GM23248 (cell line): ENCODE data around the gene RPS19. TPM values are rescaled to one million over a fixed set of nuclear protein-coding genes. Genes with fewer than 3 reads are reported as not detected.

ENCODE experiments used
- DNase-seq: peaks from one replicate; pipeline ENCODE4 v3.0.0-alpha.2; 2015
- H2AFZ ChIP-seq: fragments of 200-600 bp; sonication (generic); 2 replicates; pipeline ENCODE4 v1.6.1; 2016; ENCODE audit warnings: antibody characterized with exemption
- H3F3A ChIP-seq: fragments of 200-600 bp; sonication (generic); 2 replicates; pipeline ENCODE4 v1.6.1; 2016; ENCODE audit warnings: mild to moderate bottlenecking, antibody characterized with exemption, mixed run types; ENCODE audit not compliant: insufficient read depth
- H3K27ac ChIP-seq: fragments of 200-600 bp; sonication (generic); 2 replicates; pipeline ENCODE4 v1.5.1; 2016; ENCODE audit warnings: mild to moderate bottlenecking
- H3K27me3 ChIP-seq: fragments of 200-600 bp; sonication (generic); replicated peaks from 2 replicates; pipeline ENCODE4 v1.6.1; 2016; ENCODE audit warnings: mild to moderate bottlenecking; ENCODE audit not compliant: insufficient read depth
- H3K36me3 ChIP-seq: fragments of 200-600 bp; sonication (generic); 2 replicates; pipeline ENCODE4 v1.6.1; 2016; ENCODE audit warnings: low read depth, mild to moderate bottlenecking
- H3K4me1 ChIP-seq: fragments of 200-600 bp; sonication (generic); 2 replicates; pipeline ENCODE4 v1.6.1; 2016; ENCODE audit warnings: mild to moderate bottlenecking; ENCODE audit not compliant: insufficient read depth
- H3K4me2 ChIP-seq: fragments of 200-600 bp; sonication (generic); one replicate; pipeline ENCODE4 v1.6.1; 2016; ENCODE audit warnings: mild to moderate bottlenecking; ENCODE audit not compliant: unreplicated experiment
- H3K4me3 ChIP-seq: fragments of 200-600 bp; sonication (generic); 2 replicates; pipeline ENCODE4 v1.5.1; 2016; ENCODE audit warnings: mild to moderate bottlenecking
- H3K79me2 ChIP-seq: fragments of 200-600 bp; sonication (generic); 2 replicates; pipeline ENCODE4 v1.6.1; 2016; ENCODE audit warnings: mild to moderate bottlenecking; ENCODE audit not compliant: insufficient read depth
- H3K9ac ChIP-seq: fragments of 200-600 bp; sonication (generic); 2 replicates; pipeline ENCODE4 v1.6.1; 2016; ENCODE audit warnings: mild to moderate bottlenecking
- H3K9me2 ChIP-seq: fragments of 200-600 bp; sonication (generic); 2 replicates; pipeline ENCODE4 v1.6.1; 2016; ENCODE audit warnings: mixed run types, mild to moderate bottlenecking, moderate library complexity; ENCODE audit not compliant: insufficient read depth
- H3K9me3 ChIP-seq: fragments of 200-600 bp; sonication (generic); one replicate; pipeline ENCODE4 v1.6.1; 2017; ENCODE audit warnings: low read depth
- H4K20me1 ChIP-seq: fragments of 200-600 bp; sonication (generic); 2 replicates; pipeline ENCODE4 v1.6.0; 2016; ENCODE audit not compliant: insufficient read depth
- EZH2 ChIP-seq: fragments of 200-600 bp; sonication (generic); IDR thresholded peaks from 2 replicates; pipeline ENCODE4 v1.6.1; 2018; ENCODE audit warnings: antibody characterized with exemption, mild to moderate bottlenecking; ENCODE audit not compliant: insufficient read depth, poor library complexity, severe bottlenecking
- EZH2phosphoT487 ChIP-seq: fragments of 200-600 bp; sonication (generic); IDR thresholded peaks from 2 replicates; pipeline ENCODE4 v1.6.1; 2018; ENCODE audit warnings: antibody characterized with exemption, moderate library complexity, mild to moderate bottlenecking, low read depth; ENCODE audit not compliant: insufficient read depth
- WGBS, 2 experiments: methylation state at CpG; one replicate each; pipeline ENCODE4 v1.1.6; 2015 to 2017; ENCODE audit warnings: low lambda C conversion rate in 2 of 2, low coverage in 1 of 2; ENCODE audit errors: missing lambda C conversion rate in 2 of 2; 5-methylcytosine and 5-hydroxymethylcytosine counted together
- in situ Hi-C: fragments of 300-500 bp; cut with MboI; formaldehyde crosslinking; loops from 2 replicates; pipeline ENCODE4 v1.15.0; 2020
- polyA plus RNA-seq: library from polyadenylated mRNA; unstranded; fragments of >200 nt; fragmentation: Nextera tagmentation; extraction: Ambion mirVana; gene quantifications from 2 replicates; pipeline ENCODE4 v1.2.1, GENCODE V29; 2016
- total RNA-seq: library from RNA; depleted of rRNA; stranded (reverse); fragments of >200 nt; shearing (Covaris generic); gene quantifications from 2 replicates; pipeline ENCODE4 v1.2.3, GENCODE V29; 2014

RPS19 gene
- total and polyA plus RNA-seq, 2 experiments from 2014 or later = 881 to 2,316 TPM

GRCh38 chr19:41886761-41887710 is 27.0 kb downstream of the RPS19 start:
- no peak for DNase-seq
- WGBS, 2 experiments = 81 to 82% methylated on average over 12 to 13 of the region's 13 CpGs
- in situ Hi-C loops = no loop called here
- H3K9me2 ChIP-seq = no peaks in the 10 kb centered on the region
- H3F3A ChIP-seq = peaks cover 11% of the 10 kb centered on the region
- no peaks in the 10 kb centered on the region for H3K9me3 ChIP-seq
- H3K36me3 ChIP-seq = no peaks in the 10 kb centered on the region; the same call in 1 of the 2 replicates
- peaks cover 69% of the 10 kb centered on the region for H3K79me2 ChIP-seq
- no peaks in the 10 kb centered on the region for H4K20me1 ChIP-seq
- 0 out of 2 replicates have a peak overlapping the region, but pooled peaks have one; percentile 18 for H3K9ac ChIP-seq
- no peak overlapping the region for H3K27ac ChIP-seq
- peak overlapping the region; percentile 42 for H3K4me2 ChIP-seq
- H3K27me3 ChIP-seq = no peaks in the 10 kb centered on the region
- H2AFZ ChIP-seq = no peak overlapping the region
- H3K4me3 ChIP-seq = no peak overlapping the region
- TF ChIP-seq EZH2phosphoT487 (no peak), EZH2 (no peak)
- peaks cover 11% of the 10 kb centered on the region for H3K4me1 ChIP-seq

DNA sequence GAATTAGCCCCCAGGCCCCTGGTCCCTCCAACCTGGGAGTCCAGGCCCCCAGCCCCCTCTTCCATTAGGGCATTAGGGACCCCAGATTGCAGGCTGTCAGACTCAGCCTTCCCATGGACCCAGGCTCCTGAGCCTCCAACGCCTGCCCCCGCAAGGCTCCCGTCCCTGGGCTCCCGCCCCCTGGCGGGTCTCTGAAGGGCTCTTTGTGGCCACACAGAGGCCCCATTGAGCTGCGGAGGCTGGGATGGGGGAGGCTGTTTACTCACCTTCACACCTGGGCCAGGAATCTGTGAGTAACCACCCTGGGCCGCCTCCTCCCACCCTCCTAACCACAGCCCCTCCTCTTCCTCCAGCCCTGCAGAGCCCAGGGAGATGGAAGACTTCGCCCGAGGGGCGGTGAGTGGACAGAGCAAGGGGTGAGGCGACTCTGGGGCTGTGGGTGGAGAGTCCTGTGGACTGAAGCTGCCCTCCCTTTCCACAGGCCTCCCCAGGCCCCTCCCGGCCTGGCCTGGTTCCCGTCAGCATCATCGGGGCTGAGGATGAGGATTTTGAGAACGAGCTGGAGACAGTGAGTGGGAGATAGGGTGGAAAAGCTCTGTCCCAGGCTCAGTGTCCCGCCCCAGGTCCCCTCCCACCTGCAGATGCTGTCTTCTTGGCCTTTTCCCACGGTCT is 27.8 kb downstream of the RPS19 start:
- H2AFZ ChIP-seq = no peak overlapping the region
- no peaks in the 10 kb centered on the region; the same call in 1 of the 2 replicates for H3K36me3 ChIP-seq
- H3K9me2 ChIP-seq = no peaks in the 10 kb centered on the region
- TF ChIP-seq EZH2phosphoT487 (no peak), EZH2 (no peak)
- no peaks in the 10 kb centered on the region for H3K9me3 ChIP-seq
- H3K4me2 ChIP-seq = no peak overlapping the region
- in situ Hi-C loops = no loop called here
- no peak overlapping the region for H3K27ac ChIP-seq
- H3K27me3 ChIP-seq = no peaks in the 10 kb centered on the region
- H3K79me2 ChIP-seq = peaks cover 69% of the 10 kb centered on the region
- WGBS, 2 experiments = 66 to 72% methylated on average over 14 to 16 of the region's 17 CpGs
- peaks cover 6% of the 10 kb centered on the region; the same call in 1 of the 2 replicates for H3F3A ChIP-seq
- H4K20me1 ChIP-seq = no peaks in the 10 kb centered on the region
- H3K9ac ChIP-seq = no peak overlapping the region
- no peak overlapping the region for H3K4me3 ChIP-seq
- peak; percentile 49 for DNase-seq
- H3K4me1 ChIP-seq = peaks cover 11% of the 10 kb centered on the region

DNA sequence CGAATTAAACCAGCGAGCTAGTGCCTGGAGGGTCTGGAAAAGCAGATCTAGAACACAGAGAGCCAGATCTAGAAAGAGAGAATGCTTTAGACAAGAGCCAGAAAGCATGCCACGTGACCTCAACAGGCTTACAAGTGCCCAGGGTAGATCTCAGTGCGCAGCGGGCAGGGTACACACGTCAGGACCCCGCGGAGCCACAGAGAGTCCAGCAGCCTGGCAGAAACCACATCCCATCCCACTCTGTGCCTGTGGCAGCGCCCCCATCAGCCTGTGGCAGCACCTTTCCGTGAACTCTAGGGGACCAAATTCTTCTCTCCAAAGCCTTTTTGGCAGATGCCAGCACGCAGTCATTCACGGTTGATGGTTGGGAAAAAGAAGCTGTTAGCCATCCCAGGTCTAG is 28.9 kb downstream of the RPS19 start:
- in situ Hi-C loops = no loop called here
- peaks cover 69% of the 10 kb centered on the region for H3K79me2 ChIP-seq
- H3K4me3 ChIP-seq = no peak overlapping the region
- 90 to 91% methylated on average over 12 of the region's 12 CpGs for WGBS, 2 experiments
- peaks cover 11% of the 10 kb centered on the region for H3K4me1 ChIP-seq
- no peaks in the 10 kb centered on the region for H3K27me3 ChIP-seq
- no peak overlapping the region for H3K27ac ChIP-seq
- H3K9me2 ChIP-seq = no peaks in the 10 kb centered on the region
- no peaks in the 10 kb centered on the region for H4K20me1 ChIP-seq
- no peak for TF ChIP-seq EZH2
- no peak for TF ChIP-seq EZH2phosphoT487
- no peak overlapping the region for H3K4me2 ChIP-seq
- H3K36me3 ChIP-seq = no peaks in the 10 kb centered on the region; the same call in 1 of the 2 replicates
- H3K9ac ChIP-seq = no peak overlapping the region
- no peak for DNase-seq
- no peaks in the 10 kb centered on the region for H3K9me3 ChIP-seq
- no peaks in the 10 kb centered on the region; the same call in 1 of the 2 replicates for H3F3A ChIP-seq
- H2AFZ ChIP-seq = no peak overlapping the region

DNA sequence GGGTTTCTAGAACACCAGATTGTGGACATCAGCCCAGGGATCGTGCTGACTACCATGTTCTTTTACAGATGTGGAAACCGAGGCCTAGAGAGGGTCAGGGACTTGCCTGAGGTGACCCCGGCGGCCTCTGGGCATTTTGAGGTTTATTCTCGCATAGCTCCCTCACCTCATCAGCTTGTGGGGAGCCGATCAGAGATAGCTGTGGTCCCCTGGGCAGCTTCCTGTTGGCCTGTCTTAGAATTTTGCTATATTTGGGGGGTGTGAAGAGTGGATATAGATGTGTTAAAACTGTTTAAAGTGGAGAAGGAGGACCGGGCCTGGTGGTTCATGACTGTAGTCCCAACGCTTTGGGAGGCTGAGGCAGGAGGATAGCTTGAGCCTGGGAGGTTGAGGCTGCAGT is 29.8 kb downstream of the RPS19 start:
- H3K27me3 ChIP-seq = no peaks in the 10 kb centered on the region
- in situ Hi-C loops = no loop called here
- 84 to 87% methylated on average over 8 of the region's 8 CpGs for WGBS, 2 experiments
- H3K79me2 ChIP-seq = peaks cover 62% of the 10 kb centered on the region
- no peaks in the 10 kb centered on the region; the same call in 1 of the 2 replicates for H3K36me3 ChIP-seq
- no peaks in the 10 kb centered on the region; the same call in 1 of the 2 replicates for H3F3A ChIP-seq
- no peak for DNase-seq
- TF ChIP-seq EZH2phosphoT487 (no peak), EZH2 (no peak)
- H3K4me3 ChIP-seq = no peak overlapping the region
- H2AFZ ChIP-seq = no peak overlapping the region
- no peak overlapping the region for H3K27ac ChIP-seq
- H3K4me2 ChIP-seq = no peak overlapping the region
- H3K9ac ChIP-seq = no peak overlapping the region
- no peaks in the 10 kb centered on the region for H4K20me1 ChIP-seq
- H3K9me3 ChIP-seq = no peaks in the 10 kb centered on the region
- H3K4me1 ChIP-seq = peaks cover 9% of the 10 kb centered on the region
- H3K9me2 ChIP-seq = no peaks in the 10 kb centered on the region
